Adrenal gland (tissue), 12 donors: Measurements from ENCODE around the gene PLEKHA7. TPM values are rescaled to one million over a fixed set of nuclear protein-coding genes. Genes with fewer than 3 reads are reported as not detected.
A peak's percentile ranks its signal among the peaks of the same experiment; 100 is the strongest.

Experiments
- DNase-seq, 7 donors: peaks; one replicate each; pipeline ENCODE4 v3.0.0-alpha.2; 2019 to 2020
- H3K27ac ChIP-seq, 5 donors: fragments of 200-600 bp; sonication (generic) in 4 of 5; 1 replicate in 3 of 5; 2 replicates in 2 of 5; pipeline versions ENCODE4 v1.5.1 to v1.8.0; 2016 to 2020; ENCODE audit warnings: mild to moderate bottlenecking in 1 of 5
- H3K27me3 ChIP-seq: fragments of 200-600 bp; 2 replicates; pipeline ENCODE4 v1.8.0; 2021
- H3K36me3 ChIP-seq, 2 donors: fragments of 200-600 bp; replicated peaks in 1 of 2; 1 replicate in 1 of 2; 2 replicates in 1 of 2; pipeline versions ENCODE4 v1.5.1 to v1.8.0; 2018 to 2022
- H3K4me1 ChIP-seq, 2 donors: fragments of 200-600 bp; replicated peaks in 1 of 2; 1 replicate in 1 of 2; 2 replicates in 1 of 2; pipeline versions ENCODE4 v1.5.1 to v1.8.0; 2018 to 2021
- H3K4me3 ChIP-seq, 4 donors: fragments of 200-600 bp; sonication (generic) in 3 of 4; one replicate each; pipeline ENCODE4 v1.5.1; 2016 to 2018
- H3K9me3 ChIP-seq, 3 donors: fragments of 200-600 bp; sonication (generic) in 1 of 3; replicated peaks in 1 of 3; 1 replicate in 2 of 3; 2 replicates in 1 of 3; pipeline versions ENCODE4 v1.5.1 to v1.8.0; 2016 to 2021
- CTCF ChIP-seq, 6 experiments: fragments of 450-650 bp in 4 of 6; fragments of 200-600 bp in 2 of 6; sonication (generic) in 1 of 6; IDR thresholded peaks; 1 replicate in 5 of 6; 2 replicates in 1 of 6; pipeline versions ENCODE4 v1.5.1 to v1.8.0; 2016 to 2021; ENCODE audit warnings: antibody characterized with exemption in 6 of 6, mild to moderate bottlenecking in 2 of 6, moderate library complexity in 1 of 6
- POLR2A ChIP-seq, 2 donors: fragments of 450-650 bp; IDR thresholded peaks; one replicate each; pipeline ENCODE4 v1.6.1; 2017; ENCODE audit warnings: antibody characterized with exemption in 2 of 2, mild to moderate bottlenecking in 2 of 2, moderate library complexity in 1 of 2
- WGBS, 4 donors: extraction: QIAGEN DNeasy Blood & Tissue Kit in 2 of 4; methylation state at CpG; one replicate each; pipeline versions ENCODE4 v1.1.5 to v1.1.7; 2013 to 2017; 5-methylcytosine and 5-hydroxymethylcytosine counted together
- intact Hi-C, 2 donors: fragments of 100-400 bp; cut with DNase I; formaldehyde crosslinking; loops; one replicate each; pipeline versions ENCODE4 v1.14.1 to v1.15.0; 2022 to 2023
- polyA plus RNA-seq, 3 donors: library from polyadenylated mRNA; stranded (reverse); fragments of 200-250 nt in 2 of 3; fragments of 350-450 nt in 1 of 3; fragmentation: Illumina TruSeq in 1 of 3; extraction: RNeasy Lipid Tissue Mini Kit (QIAGEN cat#74804) in 1 of 3; gene quantifications; one replicate each; pipeline ENCODE4 v1.2.3, GENCODE V29; 2013 to 2014
- total RNA-seq, 9 donors: library from RNA; depleted of rRNA in 4 of 9; stranded (reverse); fragments of >200 nt in 4 of 9; fragments of 120-200 nt in 1 of 9; fragmentation: NEBNext Ultra II Directional in 1 of 9; extraction: Animal tissue kit (Norgen Biotek cat#: 25700) in 1 of 9; gene quantifications; one replicate each; pipeline versions ENCODE4 v1.1.0 to v1.2.4, GENCODE V29; 2013 to 2023
- donor health status: healthy with polysubstance abuse.
- donor health status: Bipolar disorder and iron deficiency.
- donor health status: DM: yes; HTN: yes; CAD: no.
- donor health status: DM: no; HTN: no; CAD: no.
- donor health status: DM: no; HTN: no; CAD: no.
- donor health status: DM: yes; HTN: yes; CAD: no.

Gene PLEKHA7
- total and polyA plus RNA-seq, 12 donors: 0.54 to 23.7 (median 2.7) TPM

DNA sequence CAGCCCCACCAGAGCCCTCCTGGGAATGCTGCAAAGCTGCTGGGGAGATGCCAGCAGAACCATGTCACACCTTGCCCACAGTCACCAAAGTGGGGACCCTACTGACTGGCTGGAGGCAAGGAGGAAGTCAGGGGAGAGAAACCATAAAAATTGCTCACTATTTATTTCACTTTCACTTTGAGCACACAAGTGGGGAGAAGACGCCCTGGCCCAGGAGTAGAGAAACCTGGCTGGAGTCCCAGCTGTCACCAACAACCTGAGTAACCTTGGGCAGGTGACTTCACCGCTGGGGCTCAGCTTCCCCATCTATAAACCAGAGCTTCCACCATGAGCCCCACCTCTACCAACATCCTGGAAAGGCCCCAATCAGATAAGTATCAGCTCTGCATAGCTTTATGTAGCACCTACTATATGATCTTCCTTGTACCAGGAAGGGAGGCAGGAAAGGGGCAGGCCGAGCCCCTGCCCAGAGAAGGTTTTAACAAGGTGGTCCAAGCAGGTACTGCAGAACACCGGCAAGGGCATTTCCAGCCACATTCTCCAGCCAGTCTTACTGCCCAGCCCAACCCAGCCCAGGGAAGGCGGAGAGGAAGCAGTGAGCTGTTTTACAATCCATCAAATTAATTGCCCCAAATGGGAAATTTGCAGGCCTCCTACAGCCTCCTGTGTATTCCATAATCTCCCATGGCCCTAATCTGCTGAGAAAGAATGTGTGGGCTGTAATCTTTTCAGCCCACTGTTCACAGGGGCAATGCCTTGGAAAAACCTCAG is 27.6 kb downstream of the PLEKHA7 start:
- no peak overlapping the region for H3K27ac ChIP-seq
- no peaks in the 10 kb centered on the region for H3K9me3 ChIP-seq
- no peak overlapping the region for H3K4me3 ChIP-seq
- no peaks in the 10 kb centered on the region for H3K36me3 ChIP-seq
- WGBS, 4 donors: 51 to 57% (median 56%) methylated on average over 4 to 5 of the region's 5 CpGs
- intact Hi-C loops: no loop called here
- no peaks in the 10 kb centered on the region for H3K27me3 ChIP-seq
- peak in 2 of 7 donors; percentile 15 to 19 for DNase-seq
- peaks cover 7 to 11% of the 10 kb centered on the region in 2 donors for H3K4me1 ChIP-seq
- TF ChIP-seq POLR2A (IDR thresholded peaks at IDR 0.05): no peak
- TF ChIP-seq CTCF (IDR thresholded peaks at IDR 0.05): no peak

GRCh38 chr11:16985297-16985696 is 28.9 kb downstream of the PLEKHA7 start:
- intact Hi-C loops: no loop called here
- DNase-seq: no peak
- Histone ChIP-seq H3K4me3 (no peak overlapping the region), H3K9me3 (no peaks in the 10 kb centered on the region), H3K27me3 (no peaks in the 10 kb centered on the region), H3K36me3 (no peaks in the 10 kb centered on the region), H3K27ac (no peak overlapping the region), H3K4me1 (peaks cover 7 to 11% of the 10 kb centered on the region in 2 donors)
- WGBS, 4 donors: 85 to 98% (median 86%) methylated on average over 4 of the region's 4 CpGs
- TF ChIP-seq POLR2A (IDR thresholded peaks at IDR 0.05) (no peak), CTCF (IDR thresholded peaks at IDR 0.05) (no peak)

- H3K36me3 ChIP-seq: no peaks in the 10 kb centered on the region
- TF ChIP-seq CTCF (IDR thresholded peaks at IDR 0.05) (no peak), POLR2A (IDR thresholded peaks at IDR 0.05) (no peak)
- no peak for DNase-seq
- no peaks in the 10 kb centered on the region for H3K9me3 ChIP-seq
- no peak overlapping the region for H3K4me3 ChIP-seq
- peaks cover 7 to 11% of the 10 kb centered on the region in 2 donors for H3K4me1 ChIP-seq
- no peak overlapping the region for H3K27ac ChIP-seq
- intact Hi-C loops: no loop called here
- H3K27me3 ChIP-seq: no peaks in the 10 kb centered on the region
- WGBS, 4 donors: 87 to 94% (median 91%) methylated on average over 2 of the region's 2 CpGs
Measured at GRCh38 chr11:16984229-16984628, 30.0 kb downstream of the PLEKHA7 start.

- H3K9me3 ChIP-seq: no peaks in the 10 kb centered on the region
- H3K4me1 ChIP-seq: peaks cover 7 to 11% of the 10 kb centered on the region in 2 donors
- intact Hi-C loops: no loop called here
- WGBS, 4 donors: 77 to 97% (median 94%) methylated on average over 1 of the region's 1 CpG
- no peaks in the 10 kb centered on the region for H3K27me3 ChIP-seq
- DNase-seq: no peak
- H3K27ac ChIP-seq: no peak overlapping the region
- no peaks in the 10 kb centered on the region for H3K36me3 ChIP-seq
- no peak for TF ChIP-seq POLR2A (IDR thresholded peaks at IDR 0.05)
- TF ChIP-seq CTCF (IDR thresholded peaks at IDR 0.05): no peak
- no peak overlapping the region for H3K4me3 ChIP-seq
Measured at GRCh38 chr11:16982809-16983208, 31.4 kb downstream of the PLEKHA7 start.
